22Rv1 (cell line): Measurements from ENCODE around the gene PRKD2.

Experiments
- CTCF ChIP-seq: fragments of 450-650 bp; IDR thresholded peaks from 2 replicates; pipeline ENCODE4 v1.5.1; 2017; ENCODE audit warnings: mild to moderate bottlenecking
- ZFX ChIP-seq: fragments of 450-650 bp; IDR thresholded peaks from 2 replicates; pipeline ENCODE4 v1.6.1; 2017; ENCODE audit warnings: antibody characterized with exemption, borderline replicate concordance

- no peak for TF ChIP-seq CTCF
- no peak for TF ChIP-seq ZFX
Observed at GRCh38 chr19:46733690-46734292, 16.9 kb upstream of the PRKD2 start.
